ENCODE data around the gene GLRA2. TPM values are rescaled to one million over a fixed set of nuclear protein-coding genes. Genes with fewer than 3 reads are reported as not detected.

GLRA2 gene
- total and polyA plus RNA-seq, 10 of the 15 experiments (the other 5 are each of a cell fraction or from before 2014, with no cell fraction given): 0.01 TPM; not detected in 9

DNA sequence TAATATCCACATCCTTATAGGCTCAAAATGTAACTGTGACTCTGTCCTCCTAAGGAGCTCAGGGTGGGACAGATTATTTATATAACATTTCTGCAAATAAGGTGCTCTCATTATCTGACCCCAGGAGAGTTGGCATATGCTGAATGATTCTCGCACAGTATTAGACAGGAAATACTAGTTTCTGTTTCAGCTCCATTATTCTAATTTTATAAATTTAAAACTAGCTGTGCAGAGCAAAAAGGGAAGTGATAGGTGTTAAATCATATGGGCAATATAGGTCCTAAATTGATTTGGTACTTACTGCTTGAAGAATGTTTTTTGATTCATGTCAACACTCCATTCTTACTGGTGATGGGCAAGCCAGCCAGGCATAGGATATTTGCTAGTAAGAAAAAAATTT, 141.5 kb downstream of the GLRA2 start (continued):
- no peak for TF ChIP-seq ZBTB33 (IDR thresholded peaks at IDR 0.05)
- TF ChIP-seq ZNF592 (IDR thresholded peaks at IDR 0.05): no peak
- TF ChIP-seq, protein P1, sequence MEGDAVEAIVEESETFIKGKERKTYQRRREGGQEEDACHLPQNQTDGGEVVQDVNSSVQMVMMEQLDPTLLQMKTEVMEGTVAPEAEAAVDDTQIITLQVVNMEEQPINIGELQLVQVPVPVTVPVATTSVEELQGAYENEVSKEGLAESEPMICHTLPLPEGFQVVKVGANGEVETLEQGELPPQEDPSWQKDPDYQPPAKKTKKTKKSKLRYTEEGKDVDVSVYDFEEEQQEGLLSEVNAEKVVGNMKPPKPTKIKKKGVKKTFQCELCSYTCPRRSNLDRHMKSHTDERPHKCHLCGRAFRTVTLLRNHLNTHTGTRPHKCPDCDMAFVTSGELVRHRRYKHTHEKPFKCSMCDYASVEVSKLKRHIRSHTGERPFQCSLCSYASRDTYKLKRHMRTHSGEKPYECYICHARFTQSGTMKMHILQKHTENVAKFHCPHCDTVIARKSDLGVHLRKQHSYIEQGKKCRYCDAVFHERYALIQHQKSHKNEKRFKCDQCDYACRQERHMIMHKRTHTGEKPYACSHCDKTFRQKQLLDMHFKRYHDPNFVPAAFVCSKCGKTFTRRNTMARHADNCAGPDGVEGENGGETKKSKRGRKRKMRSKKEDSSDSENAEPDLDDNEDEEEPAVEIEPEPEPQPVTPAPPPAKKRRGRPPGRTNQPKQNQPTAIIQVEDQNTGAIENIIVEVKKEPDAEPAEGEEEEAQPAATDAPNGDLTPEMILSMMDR (IDR thresholded peaks at IDR 0.05 in 2 of 3, conservative IDR thresholded peaks at IDR 0.05 in 1 of 3; ENCODE audit: control insufficient read depth in 2 of 3, extremely low read depth in 1 of 3, insufficient read depth in 1 of 3, low read depth in 3 of 3, low read length in 3 of 3): no peak
- no peak for TF ChIP-seq SMAD1 (IDR thresholded peaks at IDR 0.05; ENCODE audit: low read depth, partially characterized antibody)
- TF ChIP-seq KDM1A (IDR thresholded peaks at IDR 0.05; ENCODE audit: borderline replicate concordance): no peak
